ENCODE measurements around the gene BFSP2. TPM values are rescaled to one million over a fixed set of nuclear protein-coding genes. Genes with fewer than 3 reads are reported as not detected.

BFSP2 gene
- total and polyA plus RNA-seq, 4 donors, result 0.14 to 0.35 TPM; not detected in 2

GRCh38 chr3:133474251-133474801 is 74.5 kb downstream of the BFSP2 start:
- H3K36me3 ChIP-seq (ENCODE audit: control insufficient read depth in 4 of 4, insufficient read depth in 4 of 4, low read length in 4 of 4), result no peaks in the 10 kb centered on the region
- ATAC-seq (ENCODE audit: insufficient read depth, low FRiP score), result no peak

GRCh38 chr3:133474817-133475216 is 75.0 kb downstream of the BFSP2 start:
- H3K9me3 ChIP-seq (ENCODE audit: control insufficient read depth in 4 of 4, insufficient read depth in 3 of 4, low read length in 3 of 4), result no peaks in the 10 kb centered on the region
- H3K4me3 ChIP-seq, result no peak overlapping the region
- peak overlapping the region in 1 of 2 donors; percentile 35 for H3K27ac ChIP-seq (ENCODE audit: low read depth in 1 of 2, low read length in 1 of 2)
- peaks cover 0 to 15% (median 4%) of the 10 kb centered on the region in 5 donors for H3K4me1 ChIP-seq (ENCODE audit: control insufficient read depth in 5 of 5, insufficient read depth in 5 of 5, low read length in 5 of 5)
- H3K27me3 ChIP-seq (ENCODE audit: control insufficient read depth in 3 of 3, insufficient read depth in 3 of 3, low read length in 2 of 3), result no peaks in the 10 kb centered on the region
- WGBS, 2 donors, result 59 to 64% methylated on average over 4 of the region's 4 CpGs
- H3K9ac ChIP-seq (ENCODE audit: insufficient read depth in 1 of 2, low read length in 2 of 2), result peak overlapping the region in 1 of 2 donors; percentile 26
- TF ChIP-seq CTCF (IDR thresholded peaks at IDR 0.05; ENCODE audit: control extremely low read depth, extremely low read depth), result no peak
- DNase-seq, result no peak
- no peak for ATAC-seq (ENCODE audit: insufficient read depth, low FRiP score)
- no peaks in the 10 kb centered on the region for H3K36me3 ChIP-seq (ENCODE audit: control insufficient read depth in 4 of 4, insufficient read depth in 4 of 4, low read length in 4 of 4)

More at GRCh38 chr3:133474251-133474801, 74.5 kb downstream of the BFSP2 start:
- Histone ChIP-seq H3K27ac (ENCODE audit: low read depth in 1 of 2, low read length in 1 of 2) (peak overlapping the region in 1 of 2 donors; percentile 58), H3K4me3 (no peak overlapping the region), H3K4me1 (ENCODE audit: control insufficient read depth in 5 of 5, insufficient read depth in 5 of 5, low read length in 5 of 5) (peaks cover 0 to 15% (median 6%) of the 10 kb centered on the region in 5 donors), H3K9me3 (ENCODE audit: control insufficient read depth in 4 of 4, insufficient read depth in 3 of 4, low read length in 3 of 4) (no peaks in the 10 kb centered on the region), H3K9ac (ENCODE audit: insufficient read depth in 1 of 2, low read length in 2 of 2) (peak overlapping the region in 1 of 2 donors; percentile 26), H3K27me3 (ENCODE audit: control insufficient read depth in 3 of 3, insufficient read depth in 3 of 3, low read length in 2 of 3) (no peaks in the 10 kb centered on the region)
- 48 to 67% methylated on average over 8 of the region's 8 CpGs for WGBS, 2 donors
- DNase-seq, result peak; percentile 49 to 87 (median 81)
- no peak for TF ChIP-seq CTCF (IDR thresholded peaks at IDR 0.05; ENCODE audit: control extremely low read depth, extremely low read depth)

GRCh38 chr3:133475245-133476010 is 75.6 kb downstream of the BFSP2 start:
- Histone ChIP-seq H3K36me3 (ENCODE audit: control insufficient read depth in 4 of 4, insufficient read depth in 4 of 4, low read length in 4 of 4) (no peaks in the 10 kb centered on the region), H3K9ac (ENCODE audit: insufficient read depth in 1 of 2, low read length in 2 of 2) (no peak overlapping the region), H3K27me3 (ENCODE audit: control insufficient read depth in 3 of 3, insufficient read depth in 3 of 3, low read length in 2 of 3) (no peaks in the 10 kb centered on the region), H3K4me1 (ENCODE audit: control insufficient read depth in 5 of 5, insufficient read depth in 5 of 5, low read length in 5 of 5) (peaks cover 0 to 15% (median 4%) of the 10 kb centered on the region in 5 donors), H3K9me3 (ENCODE audit: control insufficient read depth in 4 of 4, insufficient read depth in 3 of 4, low read length in 3 of 4) (no peaks in the 10 kb centered on the region), H3K27ac (ENCODE audit: low read depth in 1 of 2, low read length in 1 of 2) (no peak overlapping the region), H3K4me3 (no peak overlapping the region)
- ATAC-seq (ENCODE audit: insufficient read depth, low FRiP score), result no peak
- TF ChIP-seq CTCF (IDR thresholded peaks at IDR 0.05; ENCODE audit: control extremely low read depth, extremely low read depth), result no peak
- DNase-seq, result no peak
- 78 to 89% methylated on average over 5 of the region's 5 CpGs for WGBS, 2 donors

All from lung (tissue), 12 donors.